ENCODE data around the gene DLL1. TPM values are rescaled to one million over a fixed set of nuclear protein-coding genes. Genes with fewer than 3 reads are reported as not detected.

Gene DLL1
- 0.16 to 0.26 TPM (median 0.19 TPM) in 4 of 5 replicates, not detected in the other for total RNA-seq (2022; extraction: Qiagen RNA extraction; ENCODE audit: low read depth)

GRCh38 chr6:170290296-170291128 lies at the start of gene DLL1:
DLL1 (minus strand) TSS chr6:170291078; CDS start chr6:170290139, 939 bp downstream.

GRCh38 chr6:170306324-170307079 lies 15.6 kb upstream of the DLL1 start, which contains the start of gene FAM120B:
FAM120B (plus strand) TSS chr6:170306758; CDS start chr6:170317391, 10,633 bp downstream.

Other genes with a start within 250 kb of the DLL1 start
- gene FAM120B, start 15.7 kb upstream of the DLL1 start, total RNA-seq (2022; extraction: Qiagen RNA extraction; ENCODE audit: low read depth): 8.4 to 10.4 TPM (median 10.1 TPM) in 5 replicates